GM12873 (cell line): ENCODE data around the gene ELF1.

Experiments used
- CTCF ChIP-seq: IDR thresholded peaks from 2 replicates; pipeline ENCODE4 v1.5.1; 2012; ENCODE audit warnings: low read depth, mild to moderate bottlenecking, moderate library complexity, low read length, control low read depth; ENCODE audit not compliant: insufficient read depth; ENCODE audit errors: missing control alignments

ELF1 gene

DNA sequence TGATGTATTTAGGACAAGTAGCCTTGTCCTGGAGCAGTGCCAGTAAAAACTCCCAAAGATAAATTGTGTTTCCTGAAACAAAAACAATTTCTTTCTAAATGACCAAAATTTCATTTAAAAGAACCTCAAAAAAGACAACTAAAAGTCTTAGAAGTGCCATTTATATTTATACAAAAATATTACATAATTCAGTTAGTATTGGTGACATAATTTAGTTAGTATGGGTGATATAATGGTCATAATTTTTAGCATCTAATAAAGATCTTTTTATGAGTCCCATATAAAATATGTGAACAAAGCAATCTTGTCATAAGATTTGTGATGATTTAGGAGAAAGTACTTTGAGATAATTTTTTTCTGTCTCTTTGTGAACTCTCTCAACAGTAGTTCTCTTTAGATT lies 76.0 kb downstream of the ELF1 start:
- TF ChIP-seq CTCF: no peak

DNA sequence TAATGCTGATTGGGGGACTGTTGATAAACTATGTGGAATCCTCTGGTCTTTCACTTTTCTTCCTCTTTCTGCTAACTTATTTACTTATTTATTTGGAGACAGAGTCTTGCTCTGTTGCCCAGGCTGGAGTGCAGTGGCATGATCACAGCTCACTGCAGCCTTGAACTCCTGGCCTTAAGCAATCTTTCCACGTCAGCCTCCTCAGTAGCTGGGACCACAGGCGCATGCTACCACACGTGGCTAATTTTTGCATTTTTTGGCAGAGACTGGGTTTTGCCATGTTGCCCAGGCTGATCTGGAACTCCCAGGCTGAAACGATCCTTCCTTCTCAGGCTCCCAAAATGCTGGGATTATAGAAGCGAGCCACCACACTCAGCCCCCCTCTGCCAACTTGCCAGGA lies 77.5 kb downstream of the ELF1 start:
- TF ChIP-seq CTCF: no peak

- TF ChIP-seq CTCF: no peak
These were observed 78.3 kb downstream of the ELF1 start for GRCh38 chr13:40940841-40941240.

GRCh38 chr13:40933508-40934204 lies 85.5 kb downstream of the ELF1 start:
- TF ChIP-seq CTCF: no peak

DNA sequence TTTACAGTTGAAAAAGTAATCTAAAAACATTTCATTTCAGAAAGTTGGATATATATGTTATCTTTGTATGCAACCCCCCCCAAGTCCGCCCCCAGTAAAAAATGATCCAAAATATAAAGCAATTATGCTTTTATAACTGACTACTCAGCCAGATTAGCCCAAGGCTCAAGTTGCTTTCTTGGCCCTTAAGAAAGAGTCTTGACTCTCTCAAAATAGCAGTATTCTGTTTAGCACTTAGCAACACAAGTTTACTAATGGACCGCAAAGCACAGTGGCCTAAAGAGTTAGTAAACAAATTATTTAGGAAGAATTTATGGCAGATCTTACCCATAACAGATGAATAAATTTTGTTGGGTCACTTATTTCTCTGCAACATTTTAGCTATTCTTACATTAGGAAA lies 86.9 kb downstream of the ELF1 start:
- no peak for TF ChIP-seq CTCF

GRCh38 chr13:40931719-40932118 lies 87.4 kb downstream of the ELF1 start:
- TF ChIP-seq CTCF: no peak

DNA sequence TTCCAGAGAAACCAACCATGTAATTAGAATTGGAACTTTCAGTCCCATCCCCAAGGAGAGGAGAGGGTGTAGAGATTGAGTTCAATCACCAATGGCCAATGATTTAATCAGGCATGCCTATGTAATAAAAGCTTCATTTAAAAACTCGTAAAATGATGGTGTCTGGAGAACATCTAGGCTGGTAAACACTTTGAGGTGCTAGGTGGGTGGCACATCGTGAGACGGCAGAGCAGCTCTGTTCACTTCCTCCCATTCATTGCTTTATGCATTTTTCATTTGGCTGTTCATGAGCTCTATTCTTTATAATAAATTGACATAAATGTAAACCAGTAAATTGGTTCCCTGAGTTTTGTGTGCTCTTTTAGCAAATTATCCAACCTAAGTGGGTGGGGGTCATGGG lies 90.1 kb downstream of the ELF1 start:
- TF ChIP-seq CTCF: no peak
